H9 (cell line): ENCODE data around the gene LRRC23. TPM values are rescaled to one million over a fixed set of nuclear protein-coding genes. Genes with fewer than 3 reads are reported as not detected.

Experiments
- DNase-seq: peaks from one replicate; pipeline ENCODE4 v3.0.0-alpha.2; 2017
- H2AFZ ChIP-seq: one replicate; pipeline ENCODE4 v1.6.1; 2013; ENCODE audit warnings: mild to moderate bottlenecking, low read length, control low read depth, moderate library complexity
- H2AK5ac ChIP-seq: 2 replicates; pipeline ENCODE4 v1.6.1; 2013; ENCODE audit warnings: low read length, control low read depth, mixed read lengths; ENCODE audit not compliant: insufficient read length
- H2BK120ac ChIP-seq: one replicate; pipeline ENCODE4 v1.6.1; 2013; ENCODE audit warnings: low read depth, mild to moderate bottlenecking, low read length, control low read depth, inconsistent platforms; ENCODE audit not compliant: poor library complexity, severe bottlenecking
- H2BK12ac ChIP-seq: 2 replicates; pipeline ENCODE4 v1.6.1; 2013; ENCODE audit warnings: low read length, control low read depth, mixed read lengths, low read depth; ENCODE audit not compliant: insufficient read length
- H2BK15ac ChIP-seq: 2 replicates; pipeline ENCODE4 v1.6.1; 2013; ENCODE audit warnings: low read depth, low read length, control low read depth
- H2BK20ac ChIP-seq: one replicate; pipeline ENCODE4 v1.6.1; 2013; ENCODE audit warnings: low read depth, mild to moderate bottlenecking, low read length, control low read depth, inconsistent platforms; ENCODE audit not compliant: poor library complexity, severe bottlenecking
- H2BK5ac ChIP-seq: 2 replicates; pipeline ENCODE4 v1.6.1; 2013; ENCODE audit warnings: low read length, control low read depth, mixed read lengths; ENCODE audit not compliant: insufficient read length
- H3K14ac ChIP-seq: 2 replicates; pipeline ENCODE4 v1.6.1; 2013; ENCODE audit warnings: low read length, control low read depth; ENCODE audit not compliant: insufficient read depth
- H3K18ac ChIP-seq: 2 replicates; pipeline ENCODE4 v1.6.1; 2013; ENCODE audit warnings: low read depth, mild to moderate bottlenecking, mixed read lengths, low read length, control low read depth; ENCODE audit not compliant: insufficient read length
- H3K23ac ChIP-seq: 2 replicates; pipeline ENCODE4 v1.6.1; 2013; ENCODE audit warnings: low read length, control low read depth, mixed read lengths, low read depth; ENCODE audit not compliant: insufficient read length
- H3K23me2 ChIP-seq: 2 replicates; pipeline ENCODE4 v1.6.1; 2013; ENCODE audit warnings: low read depth, mild to moderate bottlenecking, mixed read lengths, low read length, control low read depth; ENCODE audit not compliant: insufficient read length, poor library complexity, severe bottlenecking
- H3K27ac ChIP-seq: 2 replicates; pipeline ENCODE4 v1.5.1; 2013; ENCODE audit warnings: low read length, control low read depth, mixed read lengths, low read depth; ENCODE audit not compliant: insufficient read length
- H3K27me3 ChIP-seq: 2 replicates; pipeline ENCODE4 v1.6.1; 2013; ENCODE audit warnings: low read length, control low read depth, inconsistent platforms; ENCODE audit not compliant: insufficient read depth
- H3K4ac ChIP-seq: 2 replicates; pipeline ENCODE4 v1.6.1; 2013; ENCODE audit warnings: low read depth, mild to moderate bottlenecking, control low read depth, inconsistent platforms, low read length, moderate library complexity
- H3K4me1 ChIP-seq: 2 replicates; pipeline ENCODE4 v1.6.1; 2013; ENCODE audit warnings: low read length, control low read depth, inconsistent platforms; ENCODE audit not compliant: insufficient read depth
- H3K4me2 ChIP-seq: 2 replicates; pipeline ENCODE4 v1.6.1; 2013; ENCODE audit warnings: low read length, control low read depth, mixed read lengths; ENCODE audit not compliant: insufficient read length, insufficient read depth
- H3K56ac ChIP-seq: 2 replicates; pipeline ENCODE4 v1.6.1; 2013; ENCODE audit warnings: low read depth, mild to moderate bottlenecking, mixed read lengths, low read length, control low read depth; ENCODE audit not compliant: insufficient read length
- H3K79me1 ChIP-seq: 2 replicates; pipeline ENCODE4 v1.6.1; 2013; ENCODE audit warnings: low read depth, mild to moderate bottlenecking, moderate library complexity, low read length, control low read depth, inconsistent platforms; ENCODE audit not compliant: insufficient read depth, poor library complexity, severe bottlenecking
- H3K79me2 ChIP-seq: 2 replicates; pipeline ENCODE4 v1.6.1; 2013; ENCODE audit warnings: low read length, control low read depth, inconsistent platforms; ENCODE audit not compliant: insufficient read depth
- H3K9ac ChIP-seq: 2 replicates; pipeline ENCODE4 v1.6.1; 2013; ENCODE audit warnings: low read length, control low read depth, mixed read lengths; ENCODE audit not compliant: insufficient read length; ENCODE audit errors: extremely low read depth
- H3K9me3 ChIP-seq: one replicate; pipeline ENCODE4 v1.6.1; 2013; ENCODE audit warnings: low read depth, low read length, inconsistent platforms; ENCODE audit not compliant: control insufficient read depth
- H3T11ph ChIP-seq: one replicate; pipeline ENCODE4 v1.6.1; 2013; ENCODE audit warnings: mild to moderate bottlenecking, low read length, control low read depth, inconsistent platforms
- H4K20me1 ChIP-seq: one replicate; pipeline ENCODE4 v1.6.1; 2013; ENCODE audit not compliant: control insufficient read depth, insufficient read length, insufficient read depth
- H4K5ac ChIP-seq: 2 replicates; pipeline ENCODE4 v1.6.1; 2013; ENCODE audit warnings: low read depth, mild to moderate bottlenecking, mixed read lengths, low read length, control low read depth; ENCODE audit not compliant: insufficient read length
- H4K8ac ChIP-seq: replicated peaks from 2 replicates; pipeline ENCODE4 v1.6.1; 2013; ENCODE audit warnings: low read length, control low read depth, mixed read lengths, low read depth; ENCODE audit not compliant: insufficient read length
- H4K91ac ChIP-seq: 2 replicates; pipeline ENCODE4 v1.6.1; 2013; ENCODE audit warnings: low read depth, mild to moderate bottlenecking, moderate library complexity, mixed read lengths, low read length, control low read depth; ENCODE audit not compliant: insufficient read length
- H3K27ac Mint-ChIP-seq, 3 experiments: 2 replicates in 2 of 3; 3 replicates in 1 of 3; pipeline ENCODE4 v1.8.0; 2020 to 2021; ENCODE audit warnings: mixed read lengths in 3 of 3, mild to moderate bottlenecking in 1 of 3, moderate library complexity in 1 of 3
- H3K27me3 Mint-ChIP-seq: 2 replicates; pipeline ENCODE4 v1.8.0; 2021; ENCODE audit warnings: low read depth, mild to moderate bottlenecking, moderate library complexity, mixed read lengths
- H3K36me3 Mint-ChIP-seq, 3 experiments: 2 replicates in 2 of 3; 3 replicates in 1 of 3; pipeline ENCODE4 v1.8.0; 2020 to 2021; ENCODE audit warnings: low read depth in 3 of 3, mixed read lengths in 3 of 3; ENCODE audit not compliant: insufficient read depth in 1 of 3
- H3K4me1 Mint-ChIP-seq, 2 experiments: 2 replicates each; pipeline ENCODE4 v1.8.0; 2020; ENCODE audit warnings: mixed read lengths in 2 of 2
- H3K4me3 Mint-ChIP-seq, 2 experiments: 2 replicates in 1 of 2; 3 replicates in 1 of 2; pipeline ENCODE4 v1.8.0; 2020 to 2021; ENCODE audit warnings: mild to moderate bottlenecking in 2 of 2, mixed read lengths in 2 of 2, moderate library complexity in 1 of 2
- H3K9me3 Mint-ChIP-seq, 2 experiments: 2 replicates in 1 of 2; 3 replicates in 1 of 2; pipeline ENCODE4 v1.8.0; 2020; ENCODE audit warnings: mild to moderate bottlenecking in 2 of 2, mixed read lengths in 2 of 2, moderate library complexity in 1 of 2
- WGBS: extraction: QIAGEN DNeasy Blood & Tissue Kit; methylation state at CpG from one replicate; pipeline ENCODE4 v1.1.7; 2013; ENCODE audit warnings: missing lambda C conversion rate, low lambda C conversion rate, mixed read lengths; ENCODE audit not compliant: insufficient read length; ENCODE audit errors: extremely low coverage; 5-methylcytosine and 5-hydroxymethylcytosine counted together
- total RNA-seq: library from RNA; stranded (reverse); gene quantifications from 2 replicates; pipeline ENCODE4 v1.2.1, GENCODE V29; 2021
- TF ChIP-seq, protein P1 (sequence below): fragments of 200-600 bp; sonication (generic); conservative IDR thresholded peaks from 3 replicates; pipeline ENCODE4 v1.8.0; 2021; ENCODE audit warnings: antibody characterized with exemption, mild to moderate bottlenecking

Gene LRRC23
- total RNA-seq, 1 experiment from 2014 or later = 2.1 TPM

DNA sequence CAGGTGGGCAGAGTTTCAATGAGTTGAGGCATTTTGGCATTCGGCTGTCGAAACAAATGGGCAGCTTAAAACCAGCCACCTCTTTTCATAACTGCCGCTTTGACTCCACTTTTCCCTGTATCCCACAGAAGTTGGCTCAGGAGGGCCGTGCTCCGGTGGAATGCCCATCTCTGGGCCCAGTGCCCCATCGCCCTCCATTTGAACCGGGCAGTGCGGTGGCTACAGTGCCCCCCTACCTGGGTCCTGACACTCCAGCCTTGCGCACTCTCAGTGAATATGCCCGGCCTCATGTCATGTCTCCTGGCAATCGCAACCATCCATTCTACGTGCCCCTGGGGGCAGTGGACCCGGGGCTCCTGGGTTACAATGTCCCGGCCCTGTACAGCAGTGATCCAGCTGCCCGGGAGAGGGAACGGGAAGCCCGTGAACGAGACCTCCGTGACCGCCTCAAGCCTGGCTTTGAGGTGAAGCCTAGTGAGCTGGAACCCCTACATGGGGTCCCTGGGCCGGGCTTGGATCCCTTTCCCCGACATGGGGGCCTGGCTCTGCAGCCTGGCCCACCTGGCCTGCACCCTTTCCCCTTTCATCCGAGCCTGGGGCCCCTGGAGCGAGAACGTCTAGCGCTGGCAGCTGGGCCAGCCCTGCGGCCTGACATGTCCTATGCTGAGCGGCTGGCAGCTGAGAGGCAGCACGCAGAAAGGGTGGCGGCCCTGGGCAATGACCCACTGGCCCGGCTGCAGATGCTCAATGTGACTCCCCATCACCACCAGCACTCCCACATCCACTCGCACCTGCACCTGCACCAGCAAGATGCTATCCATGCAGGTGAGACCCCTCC lies 34.0 kb downstream of the LRRC23 start:
- no peak for DNase-seq
- Histone ChIP-seq H4K5ac (peak overlapping the region; percentile 49), H3K14ac (peak overlapping the region; percentile 45), H3K4ac (peak overlapping the region; percentile 53), H2AFZ (no peak overlapping the region), H3K23me2 (peaks cover 7% of the 10 kb centered on the region), H3K4me1 (no peaks in the 10 kb centered on the region), H3K9ac (peak overlapping the region; percentile 27), H2BK15ac (no peak overlapping the region), H3K23ac (no peak overlapping the region), H3K79me2 (no peaks in the 10 kb centered on the region), H3K56ac (no peak overlapping the region), H4K8ac (no peak overlapping the region), H3K27me3 (no peaks in the 10 kb centered on the region), H3K79me1 (no peaks in the 10 kb centered on the region), H2AK5ac (no peak overlapping the region), H4K91ac (peak overlapping the region; percentile 50), H2BK12ac (no peak overlapping the region), H3K27ac (no peak overlapping the region), H3T11ph (no peak overlapping the region), H3K4me2 (peak overlapping the region; percentile 35), H2BK5ac (no peak overlapping the region), H2BK120ac (no peak overlapping the region), H3K9me3 (no peaks in the 10 kb centered on the region), H4K20me1 (no peaks in the 10 kb centered on the region), H3K18ac (peak overlapping the region; percentile 78), H2BK20ac (no peak overlapping the region)
- TF ChIP-seq, protein P1, sequence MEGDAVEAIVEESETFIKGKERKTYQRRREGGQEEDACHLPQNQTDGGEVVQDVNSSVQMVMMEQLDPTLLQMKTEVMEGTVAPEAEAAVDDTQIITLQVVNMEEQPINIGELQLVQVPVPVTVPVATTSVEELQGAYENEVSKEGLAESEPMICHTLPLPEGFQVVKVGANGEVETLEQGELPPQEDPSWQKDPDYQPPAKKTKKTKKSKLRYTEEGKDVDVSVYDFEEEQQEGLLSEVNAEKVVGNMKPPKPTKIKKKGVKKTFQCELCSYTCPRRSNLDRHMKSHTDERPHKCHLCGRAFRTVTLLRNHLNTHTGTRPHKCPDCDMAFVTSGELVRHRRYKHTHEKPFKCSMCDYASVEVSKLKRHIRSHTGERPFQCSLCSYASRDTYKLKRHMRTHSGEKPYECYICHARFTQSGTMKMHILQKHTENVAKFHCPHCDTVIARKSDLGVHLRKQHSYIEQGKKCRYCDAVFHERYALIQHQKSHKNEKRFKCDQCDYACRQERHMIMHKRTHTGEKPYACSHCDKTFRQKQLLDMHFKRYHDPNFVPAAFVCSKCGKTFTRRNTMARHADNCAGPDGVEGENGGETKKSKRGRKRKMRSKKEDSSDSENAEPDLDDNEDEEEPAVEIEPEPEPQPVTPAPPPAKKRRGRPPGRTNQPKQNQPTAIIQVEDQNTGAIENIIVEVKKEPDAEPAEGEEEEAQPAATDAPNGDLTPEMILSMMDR = no peak; the same call in 2 of the 3 replicates
- WGBS = no CpG with 5 or more reads among the region's 32 CpGs
- Mint-ChIP-seq H3K9me3 (no peaks in the 10 kb centered on the region; a peak in 2 of 5 replicates), H3K27me3 (no peaks in the 10 kb centered on the region; the same call in 1 of the 2 replicates), H3K4me3 (peak overlapping the region; percentile 61 to 80), H3K27ac (peak overlapping the region; percentile 88 to 96 (median 93); a peak in 6 of 7 replicates), H3K4me1 (peaks cover 22 to 38% of the 10 kb centered on the region in 2 experiments), H3K36me3 (peaks cover 33 to 81% (median 57%) of the 10 kb centered on the region in 3 experiments)
